Peyer's patch (tissue), 4 donors: ENCODE data around the gene TRPM8.

Source experiments
- POLR2A ChIP-seq, 2 donors: fragments of 450-650 bp; IDR thresholded peaks; one replicate each; pipeline ENCODE4 v1.5.1; 2017; ENCODE audit warnings: antibody characterized with exemption in 2 of 2, mild to moderate bottlenecking in 2 of 2, moderate library complexity in 2 of 2
- TF ChIP-seq, protein P1 (sequence below), 6 experiments: fragments of 450-650 bp in 4 of 6; fragments of 200-600 bp in 2 of 6; sonication (generic) in 1 of 6; IDR thresholded peaks; one replicate each; pipeline ENCODE4 v1.5.1; 2017 to 2019; ENCODE audit warnings: antibody characterized with exemption in 6 of 6, mild to moderate bottlenecking in 3 of 6, moderate library complexity in 1 of 6

GRCh38 chr2:233968556-233968955 is 51.4 kb downstream of the TRPM8 start:
- no peak for TF ChIP-seq POLR2A (IDR thresholded peaks at IDR 0.05)
- TF ChIP-seq, protein P1, sequence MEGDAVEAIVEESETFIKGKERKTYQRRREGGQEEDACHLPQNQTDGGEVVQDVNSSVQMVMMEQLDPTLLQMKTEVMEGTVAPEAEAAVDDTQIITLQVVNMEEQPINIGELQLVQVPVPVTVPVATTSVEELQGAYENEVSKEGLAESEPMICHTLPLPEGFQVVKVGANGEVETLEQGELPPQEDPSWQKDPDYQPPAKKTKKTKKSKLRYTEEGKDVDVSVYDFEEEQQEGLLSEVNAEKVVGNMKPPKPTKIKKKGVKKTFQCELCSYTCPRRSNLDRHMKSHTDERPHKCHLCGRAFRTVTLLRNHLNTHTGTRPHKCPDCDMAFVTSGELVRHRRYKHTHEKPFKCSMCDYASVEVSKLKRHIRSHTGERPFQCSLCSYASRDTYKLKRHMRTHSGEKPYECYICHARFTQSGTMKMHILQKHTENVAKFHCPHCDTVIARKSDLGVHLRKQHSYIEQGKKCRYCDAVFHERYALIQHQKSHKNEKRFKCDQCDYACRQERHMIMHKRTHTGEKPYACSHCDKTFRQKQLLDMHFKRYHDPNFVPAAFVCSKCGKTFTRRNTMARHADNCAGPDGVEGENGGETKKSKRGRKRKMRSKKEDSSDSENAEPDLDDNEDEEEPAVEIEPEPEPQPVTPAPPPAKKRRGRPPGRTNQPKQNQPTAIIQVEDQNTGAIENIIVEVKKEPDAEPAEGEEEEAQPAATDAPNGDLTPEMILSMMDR (IDR thresholded peaks at IDR 0.05) = no peak
